Activated CD8-positive, alpha-beta memory T cell treated with anti-CD3 and anti-CD28 coated beads for 24 hours (primary cell): ENCODE results near the gene SPATA2.
"Not testable (repeated sequence)": the region's sequence is repeated elsewhere in the genome, so short reads cannot be mapped to it uniquely, and the experiment has no call there.

ENCODE experiments used
- DNase-seq: peaks from one replicate; pipeline ENCODE4 v3.0.0-alpha.2; 2020

SPATA2 gene

GRCh38 chr20:49899541-49900383 lies 15.6 kb downstream of the SPATA2 start:
- no peak for DNase-seq

GRCh38 chr20:49896204-49896603 lies 19.1 kb downstream of the SPATA2 start:
- no peak for DNase-seq

GRCh38 chr20:49895474-49896093 lies 19.7 kb downstream of the SPATA2 start:
- DNase-seq: not testable (repeated sequence)

- no peak for DNase-seq
Measured at GRCh38 chr20:49894073-49894470, 21.3 kb downstream of the SPATA2 start.

- DNase-seq: no peak
Measured at GRCh38 chr20:49893242-49894072, 21.9 kb downstream of the SPATA2 start.

GRCh38 chr20:49892817-49893216 lies 22.5 kb downstream of the SPATA2 start:
- DNase-seq: no peak

- DNase-seq: no peak
Measured at GRCh38 chr20:49892260-49892659, 23.1 kb downstream of the SPATA2 start.

GRCh38 chr20:49891476-49892110 lies 23.7 kb downstream of the SPATA2 start:
- DNase-seq: no peak

- DNase-seq: no peak
Measured at GRCh38 chr20:49890471-49891361, 24.6 kb downstream of the SPATA2 start.

- DNase-seq: no peak
Measured at GRCh38 chr20:49889935-49890333, 25.4 kb downstream of the SPATA2 start.

GRCh38 chr20:49889001-49889934 lies 26.1 kb downstream of the SPATA2 start:
- DNase-seq: no peak

GRCh38 chr20:49888212-49889000 lies 26.9 kb downstream of the SPATA2 start:
- peak; percentile 83 for DNase-seq

- DNase-seq: no peak
Measured at GRCh38 chr20:49887251-49888211, 27.8 kb downstream of the SPATA2 start.

- DNase-seq: no peak
Measured at GRCh38 chr20:49886571-49887213, 28.6 kb downstream of the SPATA2 start.

GRCh38 chr20:49885558-49886332 lies 29.6 kb downstream of the SPATA2 start:
- no peak for DNase-seq

GRCh38 chr20:49883246-49883802 lies 32.0 kb downstream of the SPATA2 start:
- DNase-seq: no peak
